IPS DF 19.7 (cell line): ENCODE results near the gene EPOP.

Experiments
- DNase-seq: peaks from one replicate; pipeline ENCODE4 v3.0.0-alpha.2; 2013; ENCODE audit warnings: low read depth, low spot score

Gene EPOP

GRCh38 chr17:38674014-38674748, 576 bp downstream of the EPOP start:
- no peak for DNase-seq

- no peak for DNase-seq
Observed at GRCh38 chr17:38673707-38674013, 1.1 kb downstream of the EPOP start.

GRCh38 chr17:38672788-38673706, 1.7 kb downstream of the EPOP start:
- no peak for DNase-seq

GRCh38 chr17:38671939-38672720, 2.6 kb downstream of the EPOP start:
- DNase-seq = peak; percentile 70

GRCh38 chr17:38669520-38669919, 5.2 kb downstream of the EPOP start:
- no peak for DNase-seq

- DNase-seq = no peak
Observed at GRCh38 chr17:38667787-38668122, 7.0 kb downstream of the EPOP start.

GRCh38 chr17:38667099-38667786, 7.5 kb downstream of the EPOP start:
- DNase-seq = no peak

- no peak for DNase-seq
Observed at GRCh38 chr17:38663964-38664644, 10.7 kb downstream of the EPOP start.

- peak; percentile 73 for DNase-seq
Observed at GRCh38 chr17:38663125-38663751, 11.5 kb downstream of the EPOP start.

- no peak for DNase-seq
Observed at GRCh38 chr17:38660097-38661025, 14.4 kb downstream of the EPOP start.

- DNase-seq = no peak
Observed at GRCh38 chr17:38659415-38659814, 15.3 kb downstream of the EPOP start.

GRCh38 chr17:38658741-38659345, 15.9 kb downstream of the EPOP start:
- DNase-seq = no peak

- DNase-seq = no peak
Observed at GRCh38 chr17:38657824-38658740, 16.7 kb downstream of the EPOP start.

GRCh38 chr17:38656959-38657823, 17.6 kb downstream of the EPOP start:
- DNase-seq = no peak

GRCh38 chr17:38654411-38655398, 20.1 kb downstream of the EPOP start:
- DNase-seq = no peak

- no peak for DNase-seq
Observed at GRCh38 chr17:38653679-38654078, 21.1 kb downstream of the EPOP start.
